Activated naive CD4-positive, alpha-beta T cell (primary cell): ENCODE data around the gene MAPK12.

Source experiments
- DNase-seq, 4 experiments: peaks; one replicate each; lab custom pipeline; 2025; lab: John Stamatoyannopoulos, UW

MAPK12 gene

DNA sequence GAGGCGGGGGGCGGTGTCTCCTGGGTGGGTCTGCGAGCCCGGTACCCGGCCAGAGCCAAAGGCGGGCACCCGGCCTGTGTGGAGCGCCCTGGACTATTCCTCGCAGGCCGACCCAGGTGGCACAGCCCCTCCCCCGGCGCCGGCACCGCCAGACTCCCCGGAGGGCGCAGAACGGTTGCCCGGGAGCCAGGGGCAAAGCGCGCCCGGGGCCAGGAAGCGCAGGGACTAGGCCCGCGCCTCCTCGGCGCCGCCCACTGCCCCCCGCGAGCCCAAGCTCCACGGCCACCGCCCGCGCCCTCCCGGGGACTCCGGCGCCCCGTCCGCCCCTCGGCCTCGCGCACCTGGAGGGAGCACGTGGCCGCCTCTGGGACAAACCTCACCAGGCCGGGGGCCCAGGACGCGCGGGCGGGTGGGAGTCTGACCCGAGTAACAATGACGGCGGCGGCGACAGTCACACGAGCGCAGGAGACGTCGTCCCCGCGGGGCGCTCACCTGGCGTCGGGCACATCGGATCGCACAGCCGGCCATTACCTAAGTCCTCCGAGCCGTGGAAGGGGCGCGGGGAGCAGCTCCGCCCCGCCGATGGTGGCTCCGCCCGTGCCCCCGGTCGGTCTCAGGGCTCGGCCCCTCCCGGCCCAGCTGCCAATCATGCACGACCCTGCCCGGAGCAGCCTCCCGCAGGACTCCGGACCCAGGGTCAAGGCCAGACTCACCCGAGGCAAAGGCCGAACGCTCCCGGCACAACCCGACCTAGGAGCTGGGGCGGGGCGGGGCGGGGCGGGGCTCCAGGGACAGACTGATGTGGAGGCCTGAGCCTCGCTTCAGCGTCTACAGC lies 38.5 kb upstream of the MAPK12 start:
- DNase-seq = no peak

DNA sequence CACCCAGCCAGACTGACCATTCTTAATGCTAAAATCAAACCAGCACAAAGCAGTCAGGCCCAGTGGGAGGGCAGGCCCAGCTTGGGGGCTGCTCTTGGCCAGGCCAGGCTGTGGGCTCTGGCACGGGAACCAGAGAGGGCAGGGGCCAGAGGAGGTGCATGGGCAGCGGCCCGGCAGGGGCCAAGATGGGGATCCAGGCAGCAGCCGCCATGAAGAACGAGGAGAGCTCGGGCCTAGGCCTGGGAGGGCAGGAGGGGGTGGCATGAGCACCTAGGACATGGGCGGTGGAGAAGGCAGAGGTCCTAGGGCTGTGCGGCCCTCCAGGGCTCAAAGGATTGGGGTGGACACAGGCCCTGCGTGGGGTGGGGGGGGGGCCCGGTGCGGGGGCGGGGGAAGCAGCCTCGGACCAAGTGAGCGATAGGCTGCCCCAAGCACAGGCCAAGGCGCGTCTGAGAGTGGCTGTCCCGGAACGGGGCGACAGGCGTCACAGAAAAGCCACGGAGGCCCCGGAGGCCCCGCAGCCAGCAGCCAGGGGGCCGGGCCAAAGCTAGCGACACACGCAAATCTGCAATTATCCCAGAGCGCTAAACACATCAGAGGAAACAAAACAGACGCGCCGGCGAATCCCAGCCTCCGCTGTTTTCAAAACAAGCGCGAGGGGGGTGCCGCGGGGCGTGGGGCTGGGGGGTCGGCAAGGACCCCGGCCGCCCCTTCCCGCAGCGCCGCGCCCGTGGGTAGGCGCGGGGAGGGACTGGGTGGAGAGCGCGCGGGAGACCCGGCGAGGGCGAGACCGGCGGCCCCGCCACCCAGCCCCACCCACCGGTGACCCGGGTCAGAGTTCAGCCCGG lies 37.7 kb upstream of the MAPK12 start:
- no peak for DNase-seq

DNA sequence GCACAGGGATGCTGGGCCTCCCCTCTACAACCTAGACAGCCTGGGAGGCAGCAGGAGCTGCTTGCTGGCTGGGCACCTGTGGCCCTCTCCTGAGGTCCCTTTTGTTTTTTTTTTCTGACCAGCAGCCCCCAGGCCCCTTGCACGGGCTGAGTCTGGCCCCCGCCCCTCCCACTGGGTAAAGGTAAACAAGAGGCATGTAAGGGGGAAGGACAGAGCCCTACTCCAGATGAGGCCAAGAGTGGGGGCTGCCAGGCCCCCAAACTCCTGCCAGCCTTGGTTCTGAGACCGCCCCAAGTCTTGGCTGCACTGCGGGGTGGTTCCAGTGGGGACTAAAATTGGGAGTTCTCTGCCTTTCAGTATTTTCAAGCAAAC lies 36.8 kb upstream of the MAPK12 start:
- no peak for DNase-seq

DNA sequence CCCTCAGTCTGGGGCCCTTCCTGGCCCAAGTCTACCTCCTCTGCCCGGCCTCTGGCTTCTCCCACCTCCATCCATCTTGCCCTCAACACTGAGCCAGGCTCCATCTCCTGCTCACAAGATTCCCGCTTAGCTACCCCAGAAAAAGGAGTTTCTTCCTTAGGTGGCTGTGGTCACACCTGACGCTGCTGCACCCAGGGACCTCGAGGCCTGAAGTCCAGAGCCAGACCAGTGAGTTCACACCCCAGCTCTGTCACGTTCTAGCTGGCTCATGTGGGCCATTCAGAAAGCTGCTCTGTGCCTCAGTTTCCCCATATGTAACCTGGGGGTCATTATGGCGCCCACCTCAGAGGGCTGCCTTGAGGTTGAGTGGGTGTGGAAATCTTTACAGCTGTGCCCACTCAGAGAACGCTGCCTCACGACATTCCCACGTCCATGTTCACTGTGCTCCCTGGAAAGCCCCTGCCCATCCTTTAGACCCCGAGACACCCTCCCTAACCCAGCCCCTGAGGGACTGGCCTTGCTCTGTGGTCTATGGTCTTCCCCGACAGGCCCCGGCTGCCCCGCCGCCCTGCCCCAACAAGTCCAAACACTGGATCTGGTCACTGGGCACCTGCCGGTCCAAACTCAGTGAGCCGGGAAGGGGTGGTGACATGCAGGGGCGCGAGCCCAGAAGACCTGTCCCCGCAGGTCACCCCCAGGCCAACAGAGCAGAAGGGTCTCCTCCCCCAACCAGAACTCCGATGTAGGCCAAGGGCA lies 36.2 kb upstream of the MAPK12 start:
- DNase-seq = no peak

GRCh38 chr22:50296658-50297490 lies 35.4 kb upstream of the MAPK12 start:
- no peak for DNase-seq

DNA sequence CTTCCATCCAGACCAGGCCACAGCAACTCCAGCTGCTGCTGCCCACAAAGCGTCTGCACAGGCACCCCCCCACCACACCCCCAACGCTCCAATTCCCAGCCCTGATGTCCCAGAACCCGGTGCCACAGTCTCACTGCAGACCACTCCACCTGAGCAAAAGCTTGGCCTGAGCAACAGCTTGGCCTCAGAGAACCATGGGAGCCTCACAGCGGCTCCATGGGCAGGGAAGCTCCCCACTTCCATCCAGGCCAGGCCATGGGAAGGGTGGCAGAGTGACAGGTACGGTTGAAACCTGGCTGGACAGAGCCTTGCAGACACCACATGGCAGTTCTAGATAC lies 32.8 kb upstream of the MAPK12 start:
- no peak for DNase-seq

DNA sequence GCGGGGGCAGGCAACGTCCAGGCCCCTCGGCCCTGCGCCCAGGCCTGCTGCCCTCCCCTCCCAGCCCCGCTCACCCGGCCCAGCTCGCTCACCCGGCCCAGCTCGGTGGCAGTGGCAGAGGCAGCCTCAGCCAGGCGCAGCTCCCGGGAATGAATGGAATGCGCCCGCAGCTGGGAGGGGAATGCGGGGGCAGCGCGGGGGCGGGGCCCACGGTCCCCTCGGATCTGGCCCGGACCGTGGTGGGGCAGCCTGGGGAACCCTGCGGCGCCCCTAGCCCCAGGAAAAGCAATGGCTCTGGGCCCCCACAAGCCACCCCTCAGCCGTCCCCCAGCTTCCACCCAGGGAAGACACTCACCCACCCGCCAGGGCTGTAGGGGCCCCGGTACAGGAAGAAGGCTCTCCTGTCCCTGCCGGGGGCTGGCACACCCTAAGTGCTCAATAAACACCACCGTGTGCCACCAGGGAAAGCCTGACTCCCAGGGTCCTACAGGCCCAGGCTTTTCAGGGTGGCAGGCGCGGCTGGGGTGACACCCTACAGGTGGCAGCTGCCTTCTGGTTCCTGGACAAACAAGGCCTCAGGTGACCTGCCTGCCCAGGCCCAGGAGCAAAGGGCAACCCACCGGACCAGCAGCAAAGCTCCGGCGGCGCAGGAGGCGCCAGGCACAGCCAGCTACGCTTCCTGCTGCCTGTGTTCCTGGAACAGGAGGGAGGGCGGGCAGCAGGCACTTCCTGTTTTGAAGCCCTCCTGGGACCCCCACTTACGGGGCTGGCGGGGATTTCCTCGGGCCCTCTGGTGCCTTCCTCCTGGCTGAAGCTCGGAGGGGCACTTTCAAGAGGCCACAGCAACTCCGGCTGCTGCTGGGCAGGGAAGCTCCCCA lies 32.2 kb upstream of the MAPK12 start:
- DNase-seq = no peak

DNA sequence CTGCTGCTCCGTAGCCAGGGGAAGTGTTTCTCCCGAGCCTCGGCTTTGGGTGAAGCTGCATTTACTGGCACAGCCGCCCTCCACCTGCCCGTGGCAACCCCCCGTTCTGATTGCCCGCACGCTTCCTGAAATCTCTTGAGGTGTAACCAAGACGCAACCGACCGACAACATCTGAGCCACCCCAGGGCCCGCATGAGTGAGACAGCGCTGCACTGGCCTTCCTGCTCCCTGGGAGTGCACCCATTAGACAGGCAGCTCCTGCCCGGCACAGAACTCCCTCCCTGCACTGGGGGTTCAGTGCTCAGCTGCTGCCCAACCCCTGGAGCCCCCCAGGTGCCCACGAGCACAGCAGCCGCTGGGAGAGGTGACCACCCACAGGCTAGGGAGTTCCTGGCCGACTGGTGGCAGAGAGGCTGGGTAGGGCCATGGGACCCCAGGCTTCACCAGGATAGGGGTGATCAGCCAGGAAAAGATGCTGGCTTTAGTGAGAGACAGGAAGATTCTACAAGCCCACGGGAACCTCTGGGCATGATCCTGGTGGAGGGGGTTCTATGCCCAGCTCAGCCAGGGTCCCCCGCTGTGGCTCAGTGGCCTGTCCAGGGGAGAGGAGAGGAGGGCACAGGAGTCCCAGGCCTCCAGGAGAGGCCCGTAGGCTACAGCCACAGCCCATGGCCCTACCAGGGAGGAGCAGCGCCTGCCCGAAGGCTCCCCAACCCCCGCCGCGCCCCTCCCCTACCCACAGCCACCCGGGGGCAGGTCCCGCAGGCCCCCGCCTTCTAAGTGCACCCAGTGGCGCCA lies 31.4 kb upstream of the MAPK12 start:
- DNase-seq = no peak

DNA sequence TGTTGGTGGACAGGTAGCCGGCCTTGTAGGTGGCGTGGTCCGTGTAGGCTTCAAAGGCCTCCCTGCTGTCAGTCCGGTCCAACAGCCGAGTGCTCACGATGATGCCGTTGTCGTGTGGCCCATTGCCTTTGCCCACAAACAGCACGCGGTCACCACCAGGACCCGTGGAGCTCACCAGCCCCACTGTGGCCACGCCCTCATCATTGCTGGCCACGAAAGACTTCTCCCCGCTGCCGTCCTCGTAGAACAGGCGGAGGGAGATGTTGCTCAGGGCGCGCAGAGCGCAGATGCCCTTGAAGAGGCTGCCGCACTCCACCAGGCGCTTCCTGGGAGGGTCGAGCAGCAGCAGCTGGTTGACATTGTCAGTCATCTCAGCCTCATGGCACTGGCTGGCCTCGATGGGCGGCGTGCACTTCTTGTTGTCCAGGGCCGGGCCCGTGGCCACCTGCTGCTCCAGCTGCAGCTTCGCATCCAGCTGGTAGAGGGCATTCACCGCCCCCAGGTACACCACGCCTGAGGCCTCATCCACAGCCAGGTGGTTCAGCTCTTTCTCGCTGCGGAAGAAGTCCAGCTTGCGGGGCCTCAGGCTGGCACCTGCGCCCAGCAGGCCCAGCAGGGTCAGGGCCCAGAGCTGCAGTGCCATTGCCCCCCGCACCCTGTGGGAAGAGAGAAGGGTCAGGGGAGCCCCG lies 28.6 kb upstream of the MAPK12 start:
- DNase-seq = no peak

DNA sequence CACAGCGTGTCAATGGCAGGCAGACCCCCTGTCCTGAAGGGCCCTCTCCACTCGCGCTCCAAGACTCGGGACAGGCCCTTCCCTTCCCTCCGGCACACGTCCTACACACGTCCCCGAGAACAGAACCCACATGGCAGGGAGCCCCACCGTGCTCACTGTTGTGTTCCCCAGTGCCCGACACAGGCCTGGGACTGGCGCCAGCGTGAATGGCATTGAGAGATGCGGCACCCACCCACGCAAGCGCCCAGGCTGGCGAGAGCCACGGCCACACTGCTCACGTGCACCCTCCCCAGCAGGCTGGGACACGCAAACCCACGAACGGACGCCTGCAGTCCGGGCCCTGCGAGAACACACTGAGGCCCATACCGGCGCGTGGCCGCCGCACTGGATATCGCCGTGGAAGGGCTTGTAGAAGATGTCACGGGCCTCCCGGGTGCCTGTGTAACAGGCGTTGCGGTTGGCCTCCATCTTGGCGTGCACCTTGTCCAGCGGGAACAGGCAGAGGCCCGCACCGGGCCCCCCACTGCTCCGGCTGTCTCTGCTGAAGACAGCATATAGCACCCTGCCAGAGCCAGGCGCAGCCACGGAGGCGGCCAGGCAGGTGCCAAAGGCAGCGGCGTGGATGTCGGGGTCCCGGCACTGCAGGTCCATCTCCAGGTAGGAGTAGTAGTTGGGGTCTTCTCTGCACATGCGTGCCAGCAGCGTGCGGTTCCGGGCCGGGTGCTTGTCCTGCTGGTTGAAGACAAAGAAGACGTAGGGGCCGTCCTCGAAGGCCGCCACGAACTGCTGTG lies 27.9 kb upstream of the MAPK12 start:
- DNase-seq = no peak

DNA sequence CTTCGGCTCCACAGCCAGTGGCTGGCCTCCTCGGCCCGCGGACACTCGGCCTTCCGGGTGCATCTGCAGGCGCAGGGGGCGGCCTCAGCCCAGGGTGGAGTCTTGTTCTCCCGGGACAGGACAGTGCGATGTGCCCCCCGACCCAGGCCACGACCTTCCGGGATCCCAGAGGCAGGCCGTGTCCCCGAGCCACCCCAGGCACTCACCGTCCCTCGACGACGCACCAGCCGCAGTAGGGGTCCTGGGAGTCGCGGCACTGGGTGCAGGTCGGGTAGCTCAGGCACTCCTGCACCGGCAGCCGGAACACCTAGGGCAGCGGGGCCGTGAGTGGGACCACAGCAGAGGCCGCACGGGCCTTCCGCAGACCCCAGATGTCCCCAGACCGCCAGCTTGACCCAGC lies 26.2 kb upstream of the MAPK12 start:
- DNase-seq = no peak

- DNase-seq = no peak
Measured at GRCh38 chr22:50286701-50287318, 25.3 kb upstream of the MAPK12 start.

DNA sequence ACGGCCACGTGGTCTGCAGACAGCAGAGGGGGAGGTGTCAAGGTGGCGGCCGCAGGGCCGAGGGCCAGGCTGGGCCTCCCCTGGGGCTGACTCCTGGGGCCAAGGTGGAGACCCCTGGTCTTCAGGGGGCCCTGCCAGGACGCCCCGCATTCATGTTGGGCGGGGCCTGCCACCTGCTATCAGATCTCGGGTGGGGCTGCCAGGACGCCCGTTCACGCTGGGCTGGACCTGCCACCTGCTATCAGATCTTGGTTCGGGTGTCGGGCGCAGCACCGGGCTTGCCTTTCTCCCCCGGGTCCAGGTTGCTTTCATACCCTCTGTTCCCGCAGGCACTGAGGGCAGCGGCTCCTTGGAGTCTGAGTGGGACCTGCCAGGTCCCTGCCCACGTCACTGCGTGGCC lies 24.8 kb upstream of the MAPK12 start:
- DNase-seq = no peak

DNA sequence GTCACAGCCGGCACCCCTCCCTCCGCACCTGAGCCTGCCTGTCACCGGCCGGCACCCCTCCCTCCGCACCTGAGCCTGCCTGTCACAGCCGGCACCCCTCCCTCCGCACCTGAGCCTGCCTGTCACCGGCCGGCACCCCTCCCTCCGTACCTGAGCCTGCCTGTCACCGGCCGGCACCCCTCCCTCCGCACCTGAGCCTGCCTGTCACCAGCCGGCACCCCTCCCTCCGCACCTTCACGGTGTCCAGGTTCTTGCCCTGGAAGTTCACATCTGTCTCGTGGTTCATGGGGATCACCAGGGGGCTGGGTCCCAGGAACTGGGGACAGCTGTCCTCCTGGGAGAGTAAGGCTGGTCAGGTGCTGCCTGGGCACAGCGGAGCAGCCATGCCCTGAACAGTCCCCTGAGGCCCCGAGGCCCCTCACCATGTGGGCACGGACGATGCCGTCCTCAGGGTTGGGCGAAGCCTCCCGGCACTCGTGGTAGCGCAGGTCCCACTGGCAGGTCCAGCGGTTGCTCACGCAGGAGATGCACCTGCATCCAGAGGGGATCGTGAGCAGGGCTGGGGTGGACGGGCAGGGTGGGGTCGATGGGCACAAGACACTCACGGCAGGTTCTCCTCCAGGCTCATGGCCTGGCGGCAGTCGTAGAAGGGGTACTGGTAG lies 24.2 kb upstream of the MAPK12 start:
- DNase-seq = no peak

- no peak for DNase-seq
Measured at GRCh38 chr22:50284479-50284878, 23.0 kb upstream of the MAPK12 start.

DNA sequence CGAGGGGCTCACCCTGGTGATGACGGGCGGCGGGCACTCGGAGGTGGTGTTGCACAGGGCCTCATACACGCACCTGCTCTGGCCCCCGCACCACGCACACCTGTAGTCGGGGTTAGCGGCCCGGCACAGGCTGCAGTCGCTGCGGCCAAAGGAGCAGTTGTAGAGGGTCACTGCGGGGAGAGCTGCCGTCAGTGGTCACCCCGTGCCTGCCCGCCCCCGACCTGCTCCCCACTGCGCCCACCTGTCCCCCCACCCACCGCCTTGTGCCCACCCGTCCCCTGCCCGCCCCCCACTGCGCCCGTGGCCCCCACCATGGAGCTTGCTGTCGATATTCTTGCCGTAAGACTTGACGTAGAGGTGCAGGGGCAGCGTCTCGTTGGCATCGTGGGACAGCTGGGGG lies 22.3 kb upstream of the MAPK12 start:
- no peak for DNase-seq

DNA sequence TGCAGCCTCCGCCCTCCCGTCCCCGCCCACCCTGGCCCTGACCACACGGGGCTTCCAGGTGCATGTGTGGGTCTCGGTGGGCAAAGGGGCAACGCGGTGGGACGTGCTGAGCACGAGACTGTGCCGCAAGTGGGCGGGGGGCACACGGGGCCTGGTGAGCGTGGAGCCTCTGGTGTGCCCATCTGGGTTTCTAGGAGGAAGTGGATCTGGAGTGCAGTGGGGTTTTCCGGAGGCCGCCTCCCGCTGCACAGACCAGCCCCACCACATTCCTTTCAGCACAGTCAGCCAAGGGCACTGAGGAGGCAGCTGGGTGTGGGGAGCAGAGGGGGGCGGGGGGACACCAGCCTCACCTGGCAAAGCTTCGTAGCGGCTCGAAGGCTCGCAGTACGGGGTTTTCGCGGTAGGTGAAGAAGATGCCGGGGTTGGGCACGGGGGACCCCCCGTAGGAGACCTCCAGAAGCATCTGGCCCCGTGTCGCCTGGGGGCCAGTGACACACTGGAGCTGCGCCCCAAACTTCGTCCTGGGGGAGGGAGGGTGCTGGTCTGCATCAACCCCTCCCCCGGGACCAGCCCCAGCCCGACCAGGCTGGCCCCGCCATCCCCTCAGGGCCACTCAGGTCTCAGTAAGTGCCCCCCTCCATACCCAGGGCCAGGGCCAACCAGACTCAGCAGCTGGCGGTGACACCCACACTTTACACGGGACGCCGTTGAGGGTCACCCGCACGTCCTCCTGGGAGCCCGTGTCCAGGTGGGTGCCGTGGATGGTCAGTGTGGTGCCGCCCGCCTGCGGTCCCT lies 21.1 kb upstream of the MAPK12 start:
- no peak for DNase-seq
